Thoracic aorta (tissue), 2 donors: ENCODE data around the gene KDR. TPM values are rescaled to one million over a fixed set of nuclear protein-coding genes. Genes with fewer than 3 reads are reported as not detected.

Experiments
- ATAC-seq: fragments of 150-250 bp; one replicate; pipeline ENCODE4 v1.8.0; 2017; ENCODE audit warnings: low read depth; ENCODE audit not compliant: insufficient number of reproducible peaks, low FRiP score
- DNase-seq: peaks from one replicate; pipeline ENCODE4 v3.0.0-alpha.2; 2020; ENCODE audit warnings: low spot score
- H3K27ac ChIP-seq, 2 donors: fragments of 200-600 bp; sonication (generic); 1 replicate in 1 of 2; 2 replicates in 1 of 2; pipeline ENCODE4 v1.5.1; 2016; ENCODE audit warnings: mild to moderate bottlenecking in 2 of 2, moderate library complexity in 2 of 2
- H3K27me3 ChIP-seq: fragments of 200-600 bp; sonication (generic); replicated peaks from 2 replicates; pipeline ENCODE4 v1.6.0; 2016; ENCODE audit warnings: mild to moderate bottlenecking; ENCODE audit not compliant: insufficient read depth
- H3K36me3 ChIP-seq: fragments of 200-600 bp; sonication (generic); one replicate; pipeline ENCODE4 v1.5.1; 2016
- H3K4me1 ChIP-seq, 2 donors: fragments of 200-600 bp; sonication (generic); 1 replicate in 1 of 2; 2 replicates in 1 of 2; pipeline versions ENCODE4 v1.5.1 to v1.6.0; 2016; ENCODE audit warnings: low read depth in 2 of 2, mild to moderate bottlenecking in 1 of 2; ENCODE audit not compliant: control insufficient read depth in 1 of 2
- H3K4me3 ChIP-seq: fragments of 200-600 bp; sonication (generic); 2 replicates; pipeline ENCODE4 v1.5.1; 2016; ENCODE audit warnings: mild to moderate bottlenecking
- H3K9me3 ChIP-seq: fragments of 200-600 bp; sonication (generic); 2 replicates; pipeline ENCODE4 v1.5.1; 2016
- total RNA-seq, 2 donors: library from RNA; depleted of rRNA; stranded (reverse); fragments of >200 nt; gene quantifications; one replicate each; pipeline versions ENCODE4 v1.1.0 to v1.2.3, GENCODE V29; 2016
- TF ChIP-seq, protein P1 (sequence below): fragments of 200-600 bp; sonication (generic); IDR thresholded peaks from one replicate; pipeline ENCODE4 v1.5.1; 2019; ENCODE audit warnings: antibody characterized with exemption

The KDR gene
- total RNA-seq, 2 donors from 2014 or later, result 10.0 to 27.1 TPM

GRCh38 chr4:55092504-55092903 is 32.9 kb downstream of the KDR start:
- Histone ChIP-seq H3K27me3 (no peaks in the 10 kb centered on the region), H3K4me3 (no peak overlapping the region), H3K27ac (no peak overlapping the region), H3K4me1 (no peaks in the 10 kb centered on the region), H3K36me3 (peaks cover 3% of the 10 kb centered on the region), H3K9me3 (no peaks in the 10 kb centered on the region)
- no peak for DNase-seq
- no peak for ATAC-seq
- TF ChIP-seq, protein P1, sequence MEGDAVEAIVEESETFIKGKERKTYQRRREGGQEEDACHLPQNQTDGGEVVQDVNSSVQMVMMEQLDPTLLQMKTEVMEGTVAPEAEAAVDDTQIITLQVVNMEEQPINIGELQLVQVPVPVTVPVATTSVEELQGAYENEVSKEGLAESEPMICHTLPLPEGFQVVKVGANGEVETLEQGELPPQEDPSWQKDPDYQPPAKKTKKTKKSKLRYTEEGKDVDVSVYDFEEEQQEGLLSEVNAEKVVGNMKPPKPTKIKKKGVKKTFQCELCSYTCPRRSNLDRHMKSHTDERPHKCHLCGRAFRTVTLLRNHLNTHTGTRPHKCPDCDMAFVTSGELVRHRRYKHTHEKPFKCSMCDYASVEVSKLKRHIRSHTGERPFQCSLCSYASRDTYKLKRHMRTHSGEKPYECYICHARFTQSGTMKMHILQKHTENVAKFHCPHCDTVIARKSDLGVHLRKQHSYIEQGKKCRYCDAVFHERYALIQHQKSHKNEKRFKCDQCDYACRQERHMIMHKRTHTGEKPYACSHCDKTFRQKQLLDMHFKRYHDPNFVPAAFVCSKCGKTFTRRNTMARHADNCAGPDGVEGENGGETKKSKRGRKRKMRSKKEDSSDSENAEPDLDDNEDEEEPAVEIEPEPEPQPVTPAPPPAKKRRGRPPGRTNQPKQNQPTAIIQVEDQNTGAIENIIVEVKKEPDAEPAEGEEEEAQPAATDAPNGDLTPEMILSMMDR, result no peak

DNA sequence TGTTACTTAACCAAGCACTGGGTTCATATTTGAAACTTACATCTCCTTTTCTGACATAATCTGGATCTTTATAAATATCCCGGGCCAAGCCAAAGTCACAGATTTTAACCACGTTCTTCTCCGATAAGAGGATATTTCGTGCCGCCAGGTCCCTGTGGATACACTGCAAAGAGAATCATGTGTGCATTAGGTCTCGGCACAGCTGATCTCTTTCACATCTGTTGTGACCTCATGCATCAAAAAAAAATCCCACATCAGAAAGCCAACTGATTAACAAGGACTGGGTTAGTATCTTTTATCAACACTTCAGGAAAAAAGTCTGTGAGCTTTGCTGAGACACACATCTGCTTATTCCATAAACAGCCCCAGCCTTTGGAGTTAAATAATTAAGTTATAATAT is 35.5 kb downstream of the KDR start:
- H3K4me3 ChIP-seq, result no peak overlapping the region
- H3K36me3 ChIP-seq, result peaks cover 3% of the 10 kb centered on the region
- no peak overlapping the region for H3K27ac ChIP-seq
- ATAC-seq (no peak), DNase-seq (no peak)
- no peaks in the 10 kb centered on the region for H3K9me3 ChIP-seq
- TF ChIP-seq, protein P1, result no peak
- no peaks in the 10 kb centered on the region for H3K27me3 ChIP-seq
- peaks cover 0 to 7% of the 10 kb centered on the region in 2 donors for H3K4me1 ChIP-seq

GRCh38 chr4:55087913-55088260 is 37.5 kb downstream of the KDR start:
- H3K4me1 ChIP-seq, result peaks cover 0 to 7% of the 10 kb centered on the region in 2 donors
- H3K36me3 ChIP-seq, result no peaks in the 10 kb centered on the region
- H3K27ac ChIP-seq, result no peak overlapping the region
- H3K4me3 ChIP-seq, result no peak overlapping the region
- no peak for DNase-seq
- no peaks in the 10 kb centered on the region for H3K27me3 ChIP-seq
- no peak for ATAC-seq
- TF ChIP-seq, protein P1, result no peak
- no peaks in the 10 kb centered on the region for H3K9me3 ChIP-seq

DNA sequence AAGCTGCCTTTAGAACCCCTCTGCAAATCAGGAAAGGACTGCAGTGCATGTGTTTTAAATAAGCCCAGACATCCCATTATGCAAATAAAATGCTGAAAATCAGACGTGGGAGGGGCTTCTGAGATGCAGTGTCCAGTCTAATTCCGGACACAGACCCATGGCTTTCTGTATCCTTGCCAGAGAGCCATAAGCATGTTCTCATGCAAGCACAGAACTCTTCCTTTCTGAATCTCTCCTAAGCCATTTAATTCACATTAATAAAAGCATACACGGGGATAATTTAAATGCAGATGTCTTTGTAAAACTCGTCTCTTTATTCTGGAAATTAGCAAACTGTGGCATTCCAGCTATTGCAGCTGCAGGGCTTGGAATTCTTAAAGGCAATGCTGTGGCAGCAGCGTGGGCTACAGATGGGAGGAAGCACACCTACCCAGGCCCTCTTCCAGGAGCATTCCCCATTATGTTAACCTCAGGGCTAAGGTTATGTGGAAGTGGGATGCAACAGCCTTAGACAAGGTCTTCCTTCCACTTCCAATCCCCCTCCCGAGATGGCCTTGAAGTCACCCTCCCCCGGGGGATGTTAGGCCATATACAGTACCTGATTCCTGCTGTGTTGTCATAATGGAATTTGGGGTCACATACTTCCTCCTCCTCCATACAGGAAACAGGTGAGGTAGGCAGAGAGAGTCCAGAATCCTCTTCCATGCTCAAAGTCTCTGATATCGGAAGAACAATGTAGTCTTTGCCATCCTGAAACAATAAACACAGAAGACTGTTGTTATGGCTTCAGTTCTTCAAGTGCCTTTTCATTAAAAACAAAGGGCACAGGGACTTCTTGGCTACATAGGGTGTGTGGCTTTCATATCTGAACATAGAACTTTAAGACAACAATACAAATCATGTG is 38.1 kb downstream of the KDR start:
- Histone ChIP-seq H3K4me1 (peaks cover 0 to 7% of the 10 kb centered on the region in 2 donors), H3K4me3 (no peak overlapping the region), H3K36me3 (no peaks in the 10 kb centered on the region), H3K27me3 (no peaks in the 10 kb centered on the region), H3K9me3 (no peaks in the 10 kb centered on the region), H3K27ac (no peak overlapping the region)
- ATAC-seq, result no peak
- no peak for DNase-seq
- TF ChIP-seq, protein P1, result no peak

GRCh38 chr4:55086578-55086977 is 38.8 kb downstream of the KDR start:
- TF ChIP-seq, protein P1, result no peak
- H3K9me3 ChIP-seq, result no peaks in the 10 kb centered on the region
- H3K4me1 ChIP-seq, result peaks cover 0 to 7% of the 10 kb centered on the region in 2 donors
- no peaks in the 10 kb centered on the region for H3K27me3 ChIP-seq
- H3K27ac ChIP-seq, result no peak overlapping the region
- H3K4me3 ChIP-seq, result no peak overlapping the region
- no peak for DNase-seq
- H3K36me3 ChIP-seq, result no peaks in the 10 kb centered on the region
- ATAC-seq, result no peak
